22Rv1 (cell line): Measurements from ENCODE around the gene RAB22A.

ENCODE experiments used
- CTCF ChIP-seq: fragments of 450-650 bp; IDR thresholded peaks from 2 replicates; pipeline ENCODE4 v1.5.1; 2017; ENCODE audit warnings: mild to moderate bottlenecking
- ZFX ChIP-seq: fragments of 450-650 bp; IDR thresholded peaks from 2 replicates; pipeline ENCODE4 v1.6.1; 2017; ENCODE audit warnings: antibody characterized with exemption, borderline replicate concordance

DNA sequence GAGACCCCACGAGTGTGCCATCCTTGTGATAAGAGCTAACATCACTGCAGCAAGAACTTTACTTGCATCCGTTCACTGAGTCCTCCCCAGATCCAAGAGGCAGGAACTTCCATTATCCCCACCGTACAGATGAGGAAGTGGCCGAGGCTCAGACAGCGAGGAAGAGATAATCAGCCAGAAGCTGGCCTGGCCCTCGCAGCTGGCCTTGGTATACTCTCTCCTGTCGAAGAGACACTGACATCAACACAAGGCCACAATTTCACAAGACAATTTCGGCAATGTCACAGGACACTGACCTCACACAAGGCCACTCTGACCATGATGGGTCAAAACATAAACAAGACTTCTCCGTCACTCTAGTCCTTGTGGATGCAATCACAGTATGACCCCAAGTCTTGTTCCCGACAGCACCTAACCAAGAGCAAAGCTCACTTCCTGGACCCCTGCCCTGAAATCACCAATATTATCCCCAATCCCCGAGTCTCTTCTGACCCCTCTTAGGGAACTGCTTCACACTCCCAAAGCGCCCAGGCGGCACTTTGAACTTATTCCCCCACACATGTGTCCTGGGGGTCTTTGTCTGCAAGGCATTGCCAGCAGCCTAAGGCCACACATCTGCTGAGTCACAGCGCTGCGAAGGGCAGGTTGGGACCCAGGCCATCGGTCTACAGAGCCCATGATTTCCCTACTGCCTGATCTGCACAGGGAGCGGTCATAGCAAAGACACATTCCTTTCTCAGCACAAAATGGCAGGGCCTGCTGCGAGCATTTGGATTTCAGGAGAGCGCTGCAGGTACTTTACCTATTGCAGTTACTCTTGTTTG, 64.7 kb downstream of the RAB22A start:
- TF ChIP-seq CTCF (no peak), ZFX (no peak)
